GM12801 (cell line): ENCODE measurements around the gene SMARCA5.

ENCODE experiments used
- TF ChIP-seq, protein P1 (sequence below): IDR thresholded peaks from one replicate; pipeline ENCODE4 v1.5.1; 2011; ENCODE audit warnings: control low read depth; ENCODE audit not compliant: insufficient read length; ENCODE audit errors: extremely low read depth

Gene SMARCA5

GRCh38 chr4:143538979-143539669 is 25.6 kb downstream of the SMARCA5 start:
- TF ChIP-seq, protein P1, sequence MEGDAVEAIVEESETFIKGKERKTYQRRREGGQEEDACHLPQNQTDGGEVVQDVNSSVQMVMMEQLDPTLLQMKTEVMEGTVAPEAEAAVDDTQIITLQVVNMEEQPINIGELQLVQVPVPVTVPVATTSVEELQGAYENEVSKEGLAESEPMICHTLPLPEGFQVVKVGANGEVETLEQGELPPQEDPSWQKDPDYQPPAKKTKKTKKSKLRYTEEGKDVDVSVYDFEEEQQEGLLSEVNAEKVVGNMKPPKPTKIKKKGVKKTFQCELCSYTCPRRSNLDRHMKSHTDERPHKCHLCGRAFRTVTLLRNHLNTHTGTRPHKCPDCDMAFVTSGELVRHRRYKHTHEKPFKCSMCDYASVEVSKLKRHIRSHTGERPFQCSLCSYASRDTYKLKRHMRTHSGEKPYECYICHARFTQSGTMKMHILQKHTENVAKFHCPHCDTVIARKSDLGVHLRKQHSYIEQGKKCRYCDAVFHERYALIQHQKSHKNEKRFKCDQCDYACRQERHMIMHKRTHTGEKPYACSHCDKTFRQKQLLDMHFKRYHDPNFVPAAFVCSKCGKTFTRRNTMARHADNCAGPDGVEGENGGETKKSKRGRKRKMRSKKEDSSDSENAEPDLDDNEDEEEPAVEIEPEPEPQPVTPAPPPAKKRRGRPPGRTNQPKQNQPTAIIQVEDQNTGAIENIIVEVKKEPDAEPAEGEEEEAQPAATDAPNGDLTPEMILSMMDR, result no peak

GRCh38 chr4:143539670-143540023 is 26.1 kb downstream of the SMARCA5 start:
- TF ChIP-seq, protein P1, result no peak

- TF ChIP-seq, protein P1, result no peak
Observed at GRCh38 chr4:143549928-143550327, 36.4 kb downstream of the SMARCA5 start.

DNA sequence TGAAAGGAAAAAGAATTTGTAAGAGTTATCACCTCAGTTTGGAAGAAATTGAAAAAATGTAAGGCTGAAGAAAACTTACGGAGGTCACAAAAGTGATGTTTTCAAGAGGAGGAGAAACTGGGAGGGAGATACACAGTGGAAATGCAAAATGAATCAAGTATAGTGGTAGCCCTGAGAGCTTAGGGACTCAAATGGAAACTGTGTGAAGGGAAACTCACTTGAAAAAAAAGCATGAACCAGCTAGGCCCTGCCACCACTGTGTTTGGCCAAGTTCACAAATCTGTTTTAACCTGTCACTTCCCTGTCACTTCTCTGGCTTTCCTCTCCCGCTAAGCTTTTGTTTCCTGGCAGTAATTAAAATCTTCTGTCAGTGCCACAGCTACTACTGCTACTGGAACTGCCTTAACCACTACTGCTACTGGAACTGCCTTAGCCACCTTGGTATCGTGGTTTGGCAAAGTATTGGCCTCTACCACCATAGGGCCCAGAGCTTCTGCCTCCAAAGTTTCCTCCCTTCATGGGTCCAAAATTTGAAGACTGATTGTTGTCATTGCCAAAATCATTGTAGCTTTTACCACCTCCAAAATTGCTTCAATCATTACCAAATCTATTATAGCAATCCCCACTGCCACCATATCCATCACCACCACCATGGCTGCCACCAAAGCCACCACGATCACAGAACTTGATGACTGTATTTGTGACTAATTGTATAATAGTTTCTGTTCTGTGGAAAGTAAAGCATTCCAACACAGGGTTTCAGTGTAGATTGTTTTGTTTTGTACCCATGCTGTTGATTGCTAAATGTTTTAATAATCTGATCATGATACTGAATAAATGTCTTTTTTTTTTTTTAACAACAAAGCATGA is 41.5 kb downstream of the SMARCA5 start:
- TF ChIP-seq, protein P1, result no peak

DNA sequence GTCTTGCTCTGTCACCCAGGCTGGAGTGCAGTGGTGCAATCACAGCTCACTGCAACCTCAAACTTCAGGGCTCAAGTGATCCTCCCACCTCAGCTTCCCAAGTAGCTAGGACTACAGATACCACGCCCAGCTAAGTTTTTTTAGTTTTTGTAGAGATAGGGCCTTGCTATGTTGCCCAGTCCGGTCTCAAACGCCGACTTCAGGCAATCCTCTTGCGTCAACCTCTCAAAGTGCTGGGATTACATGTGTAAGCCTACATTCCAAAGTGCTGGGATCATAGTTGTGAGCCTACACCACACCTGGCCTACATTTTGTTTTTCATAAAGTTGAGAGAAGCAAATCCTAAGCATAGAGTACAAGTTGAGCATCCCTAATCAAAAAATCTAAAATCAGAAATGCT is 42.2 kb downstream of the SMARCA5 start:
- TF ChIP-seq, protein P1, result no peak

GRCh38 chr4:143558286-143558685 is 44.8 kb downstream of the SMARCA5 start:
- TF ChIP-seq, protein P1, result no peak

DNA sequence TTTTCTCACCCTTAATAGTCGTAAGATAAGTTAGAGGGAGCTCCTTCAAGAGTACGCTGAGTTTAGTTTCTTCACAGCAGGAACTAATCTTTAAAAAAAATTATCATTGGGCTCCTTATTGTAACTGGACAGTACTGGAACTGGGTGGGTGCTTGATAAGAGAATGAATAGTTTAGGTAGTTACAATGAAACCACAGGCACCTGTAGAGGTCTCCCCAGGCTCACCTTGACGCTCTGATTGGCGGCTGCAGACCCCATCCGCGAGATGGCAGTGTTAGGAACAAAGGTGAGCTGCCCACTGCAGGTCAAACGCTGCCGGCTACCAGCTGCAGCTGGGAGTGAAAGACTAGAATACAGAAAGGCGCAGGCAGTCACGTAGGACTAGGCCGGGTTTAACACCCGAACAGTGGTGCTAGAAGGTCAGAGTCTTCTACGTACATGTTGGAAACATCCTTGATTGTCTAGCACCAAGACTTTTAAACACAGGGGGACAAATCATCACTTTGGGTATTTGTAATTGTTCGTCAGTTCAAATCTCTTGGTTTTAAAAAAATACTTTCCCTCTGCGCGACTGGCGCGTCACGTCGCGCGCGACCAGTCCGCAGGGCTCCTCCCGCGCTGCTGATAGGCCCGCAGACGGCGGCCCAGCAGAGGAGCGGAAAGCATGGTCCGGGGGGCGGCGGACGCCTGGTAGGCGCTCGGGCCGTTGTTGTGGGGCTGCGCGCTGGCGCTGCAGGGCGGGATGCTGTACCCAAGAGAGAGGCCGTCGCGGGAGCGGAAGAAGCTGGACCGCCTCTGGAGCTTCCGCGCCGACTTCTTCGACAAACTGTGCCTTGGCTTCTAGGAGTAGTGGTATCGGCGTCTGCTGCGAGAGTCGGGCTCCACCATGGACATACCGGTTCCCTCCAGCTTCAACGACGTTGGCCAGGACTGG is 45.6 kb downstream of the SMARCA5 start:
- TF ChIP-seq, protein P1, result no peak
